IPS DF 6.9 (cell line): ENCODE data around the gene RAI14.

Experiments used
- DNase-seq: peaks from one replicate; pipeline ENCODE4 v3.0.0-alpha.2; 2013; ENCODE audit warnings: low read depth, low spot score
- H3K27ac ChIP-seq: one replicate; pipeline ENCODE4 v1.5.1; 2013; ENCODE audit warnings: low read length, control low read depth
- H3K27me3 ChIP-seq: 2 replicates; pipeline ENCODE4 v1.6.1; 2013; ENCODE audit warnings: mild to moderate bottlenecking, low read length; ENCODE audit not compliant: control insufficient read depth, insufficient read depth
- H3K36me3 ChIP-seq: 2 replicates; pipeline ENCODE4 v1.6.1; 2013; ENCODE audit warnings: low read length; ENCODE audit not compliant: control insufficient read depth, insufficient read depth
- H3K4me1 ChIP-seq: 2 replicates; pipeline ENCODE4 v1.6.1; 2013; ENCODE audit warnings: low read length; ENCODE audit not compliant: control insufficient read depth, insufficient read depth
- H3K4me3 ChIP-seq: 2 replicates; pipeline ENCODE4 v1.5.1; 2013; ENCODE audit warnings: mild to moderate bottlenecking, low read length
- H3K9me3 ChIP-seq: 2 replicates; pipeline ENCODE4 v1.6.1; 2013; ENCODE audit warnings: low read length, inconsistent platforms; ENCODE audit not compliant: control insufficient read depth, insufficient read depth
- WGBS: extraction: QIAGEN DNeasy Blood & Tissue Kit; methylation state at CpG from one replicate; pipeline ENCODE4 v1.1.7; 2013; ENCODE audit warnings: mixed read lengths, missing lambda C conversion rate; ENCODE audit not compliant: insufficient read length, insufficient coverage; 5-methylcytosine and 5-hydroxymethylcytosine counted together

Gene RAI14

GRCh38 chr5:34657988-34658387, 1.9 kb downstream of the RAI14 start:
- no peak for DNase-seq
- H3K27ac ChIP-seq, result no peak overlapping the region

GRCh38 chr5:34659168-34659567, 3.0 kb downstream of the RAI14 start:
- H3K9me3 ChIP-seq, result no peaks in the 10 kb centered on the region
- H3K4me1 ChIP-seq, result peaks cover 5% of the 10 kb centered on the region; the same call in 1 of the 2 replicates
- H3K4me3 ChIP-seq, result no peak overlapping the region
- no peak for DNase-seq
- WGBS, result no CpG with 5 or more reads among the region's 3 CpGs
- no peak overlapping the region for H3K27ac ChIP-seq
- no peaks in the 10 kb centered on the region; the same call in 1 of the 2 replicates for H3K36me3 ChIP-seq
- no peaks in the 10 kb centered on the region for H3K27me3 ChIP-seq

More at GRCh38 chr5:34657988-34658387, 1.9 kb downstream of the RAI14 start:
- H3K4me3 ChIP-seq, result peak overlapping the region; percentile 93; the same call in 1 of the 2 replicates
- no peaks in the 10 kb centered on the region for H3K9me3 ChIP-seq
- no peaks in the 10 kb centered on the region for H3K36me3 ChIP-seq
- peaks cover 5% of the 10 kb centered on the region; the same call in 1 of the 2 replicates for H3K4me1 ChIP-seq
- WGBS, result no CpG with 5 or more reads among the region's 4 CpGs
- no peaks in the 10 kb centered on the region for H3K27me3 ChIP-seq

- Histone ChIP-seq H3K36me3 (no peaks in the 10 kb centered on the region; the same call in 1 of the 2 replicates), H3K27ac (no peak overlapping the region), H3K9me3 (no peaks in the 10 kb centered on the region), H3K27me3 (no peaks in the 10 kb centered on the region), H3K4me3 (no peak overlapping the region), H3K4me1 (peaks cover 1% of the 10 kb centered on the region; the same call in 1 of the 2 replicates)
- no CpG with 5 or more reads among the region's 4 CpGs for WGBS
- no peak for DNase-seq
These were observed 4.3 kb downstream of the RAI14 start for GRCh38 chr5:34660444-34660843.

GRCh38 chr5:34663771-34664496, 7.8 kb downstream of the RAI14 start:
- no CpG with 5 or more reads among the region's 7 CpGs for WGBS
- no peak for DNase-seq
- Histone ChIP-seq H3K27ac (no peak overlapping the region), H3K36me3 (no peaks in the 10 kb centered on the region; the same call in 1 of the 2 replicates), H3K4me3 (no peak overlapping the region), H3K4me1 (peaks cover 4% of the 10 kb centered on the region; the same call in 1 of the 2 replicates), H3K9me3 (no peaks in the 10 kb centered on the region), H3K27me3 (no peaks in the 10 kb centered on the region)

GRCh38 chr5:34666392-34667080, 10.4 kb downstream of the RAI14 start:
- H3K27ac ChIP-seq, result no peak overlapping the region
- H3K4me1 ChIP-seq, result peaks cover 3% of the 10 kb centered on the region; the same call in 1 of the 2 replicates
- H3K9me3 ChIP-seq, result no peaks in the 10 kb centered on the region
- H3K4me3 ChIP-seq, result no peak overlapping the region
- WGBS, result no CpG with 5 or more reads among the region's 8 CpGs
- no peaks in the 10 kb centered on the region; the same call in 1 of the 2 replicates for H3K36me3 ChIP-seq
- H3K27me3 ChIP-seq, result no peaks in the 10 kb centered on the region
- DNase-seq, result no peak

GRCh38 chr5:34667705-34668104, 11.6 kb downstream of the RAI14 start:
- Histone ChIP-seq H3K4me3 (no peak overlapping the region), H3K4me1 (peaks cover 5% of the 10 kb centered on the region; the same call in 1 of the 2 replicates), H3K27ac (no peak overlapping the region), H3K36me3 (no peaks in the 10 kb centered on the region; the same call in 1 of the 2 replicates), H3K27me3 (no peaks in the 10 kb centered on the region), H3K9me3 (no peaks in the 10 kb centered on the region)
- no CpG with 5 or more reads among the region's 5 CpGs for WGBS
- no peak for DNase-seq

- no peak overlapping the region for H3K27ac ChIP-seq
- no peak for DNase-seq
- no CpG with 5 or more reads among the region's 7 CpGs for WGBS
These were observed 13.9 kb downstream of the RAI14 start for GRCh38 chr5:34669931-34670516.

GRCh38 chr5:34672196-34672595, 16.1 kb downstream of the RAI14 start:
- Histone ChIP-seq H3K27ac (no peak overlapping the region), H3K36me3 (no peaks in the 10 kb centered on the region), H3K9me3 (no peaks in the 10 kb centered on the region), H3K27me3 (no peaks in the 10 kb centered on the region), H3K4me3 (no peak overlapping the region), H3K4me1 (peaks cover 7% of the 10 kb centered on the region)
- WGBS, result no CpG with 5 or more reads among the region's 1 CpG
- DNase-seq, result no peak

More at GRCh38 chr5:34669931-34670516, 13.9 kb downstream of the RAI14 start:
- Histone ChIP-seq H3K27me3 (no peaks in the 10 kb centered on the region), H3K36me3 (no peaks in the 10 kb centered on the region), H3K4me1 (peaks cover 10% of the 10 kb centered on the region), H3K4me3 (no peak overlapping the region), H3K9me3 (no peaks in the 10 kb centered on the region)

GRCh38 chr5:34673463-34674125, 17.5 kb downstream of the RAI14 start:
- H3K4me1 ChIP-seq, result peaks cover 7% of the 10 kb centered on the region
- DNase-seq, result no peak
- H3K27me3 ChIP-seq, result no peaks in the 10 kb centered on the region
- H3K9me3 ChIP-seq, result no peaks in the 10 kb centered on the region
- no CpG with 5 or more reads among the region's 4 CpGs for WGBS
- H3K36me3 ChIP-seq, result no peaks in the 10 kb centered on the region
- H3K27ac ChIP-seq, result no peak overlapping the region
- H3K4me3 ChIP-seq, result no peak overlapping the region

- no peaks in the 10 kb centered on the region for H3K36me3 ChIP-seq
- H3K4me1 ChIP-seq, result peaks cover 7% of the 10 kb centered on the region
- no peak overlapping the region for H3K27ac ChIP-seq
- no CpG with 5 or more reads among the region's 3 CpGs for WGBS
- no peaks in the 10 kb centered on the region for H3K9me3 ChIP-seq
- DNase-seq, result no peak
- no peak overlapping the region for H3K4me3 ChIP-seq
- H3K27me3 ChIP-seq, result no peaks in the 10 kb centered on the region
These were observed 18.1 kb downstream of the RAI14 start for GRCh38 chr5:34674187-34674586.
